ENCODE data around the gene KLK3.
"Not testable (repeated sequence)": the region's sequence is repeated elsewhere in the genome, so short reads cannot be mapped to it uniquely, and the experiment has no call there.

The KLK3 gene

DNA sequence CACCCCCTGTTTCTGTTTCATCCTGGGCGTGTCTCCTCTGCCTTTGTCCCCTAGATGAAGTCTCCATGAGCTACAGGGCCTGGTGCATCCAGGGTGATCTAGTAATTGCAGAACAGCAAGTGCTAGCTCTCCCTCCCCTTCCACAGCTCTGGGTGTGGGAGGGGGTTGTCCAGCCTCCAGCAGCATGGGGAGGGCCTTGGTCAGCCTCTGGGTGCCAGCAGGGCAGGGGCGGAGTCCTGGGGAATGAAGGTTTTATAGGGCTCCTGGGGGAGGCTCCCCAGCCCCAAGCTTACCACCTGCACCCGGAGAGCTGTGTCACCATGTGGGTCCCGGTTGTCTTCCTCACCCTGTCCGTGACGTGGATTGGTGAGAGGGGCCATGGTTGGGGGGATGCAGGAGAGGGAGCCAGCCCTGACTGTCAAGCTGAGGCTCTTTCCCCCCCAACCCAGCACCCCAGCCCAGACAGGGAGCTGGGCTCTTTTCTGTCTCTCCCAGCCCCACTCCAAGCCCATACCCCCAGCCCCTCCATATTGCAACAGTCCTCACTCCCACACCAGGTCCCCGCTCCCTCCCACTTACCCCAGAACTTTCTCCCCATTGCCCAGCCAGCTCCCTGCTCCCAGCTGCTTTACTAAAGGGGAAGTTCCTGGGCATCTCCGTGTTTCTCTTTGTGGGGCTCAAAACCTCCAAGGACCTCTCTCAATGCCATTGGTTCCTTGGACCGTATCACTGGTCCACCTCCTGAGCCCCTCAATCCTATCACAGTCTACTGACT, at the start of gene KLK3:
Gene KLK3 (plus strand): TSS at position 280 of the 775 bp plus-strand sequence. CDS start 41 bp downstream, at position 321.
- Mint-ChIP-seq H3K27ac (ENCODE audit: low read depth) (no peak within 1 kb of the TSS), H3K4me1 (no peaks in the 10 kb centered on the region), H3K36me3 (ENCODE audit: insufficient read depth) (no peaks in the 10 kb centered on the region), H3K4me3 (no peak within 1 kb of the TSS), H3K9me3 (no peaks in the 10 kb centered on the region), H3K27me3 (peaks cover 90% of the 10 kb centered on the region)
- no peak for ATAC-seq (replicated peaks; ENCODE audit: extremely low read depth, poor library complexity, severe bottlenecking)
- DNase-seq (ENCODE audit: low spot score in 2 of 2): no peak

DNA sequence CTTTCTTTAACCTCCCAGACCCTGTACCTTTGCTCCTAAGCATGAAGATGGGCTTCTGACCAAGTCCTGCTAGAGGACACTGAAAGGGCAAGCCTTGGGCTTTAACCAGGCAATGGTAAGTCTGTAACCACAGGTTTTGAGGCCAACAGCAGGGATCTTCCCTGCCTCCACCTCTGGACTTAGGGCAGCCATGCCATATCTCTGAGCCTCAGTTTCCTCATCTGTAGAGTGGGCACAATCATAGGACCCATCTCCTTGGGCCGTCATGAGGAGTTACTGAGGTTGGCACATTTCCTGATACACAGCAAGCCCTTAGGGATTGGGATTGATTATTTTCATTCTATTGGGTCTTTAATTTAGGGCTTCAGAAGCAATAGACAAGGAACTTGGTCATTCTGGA, 45.9 kb upstream of the KLK3 start:
- ATAC-seq (replicated peaks; ENCODE audit: extremely low read depth, poor library complexity, severe bottlenecking): no peak
- Mint-ChIP-seq H3K4me1 (peaks cover 18% of the 10 kb centered on the region), H3K4me3 (no peak overlapping the region)

DNA sequence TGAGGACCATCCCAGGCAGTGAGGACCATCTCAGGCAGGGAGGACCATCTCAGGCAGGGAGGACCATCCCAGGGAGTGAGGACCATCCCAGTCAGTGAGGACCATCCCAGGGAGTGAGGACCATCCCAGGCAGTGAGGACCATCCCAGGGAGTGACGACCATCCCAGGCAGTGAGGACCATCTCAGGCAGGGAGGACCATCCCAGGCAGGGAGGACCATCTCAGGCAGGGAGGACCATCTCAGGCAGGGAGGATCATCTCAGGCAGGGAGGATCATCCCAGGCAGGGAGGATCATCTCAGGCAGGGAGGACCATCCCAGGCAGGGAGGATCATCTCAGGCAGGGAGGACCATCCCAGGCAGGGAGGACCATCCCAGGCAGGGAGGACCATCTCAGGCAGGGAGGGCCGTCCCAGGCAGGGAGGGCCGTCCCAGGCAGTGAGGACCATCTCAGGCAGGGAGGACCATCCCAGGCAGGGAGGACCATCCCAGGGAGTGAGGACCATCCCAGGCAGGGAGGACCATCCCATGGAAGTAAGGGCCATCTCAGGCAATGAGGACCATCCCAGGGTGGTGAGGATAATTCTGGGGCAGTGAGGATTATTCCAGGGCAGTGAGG, 43.0 kb upstream of the KLK3 start:
- peaks cover 35% of the 10 kb centered on the region for H3K27me3 Mint-ChIP-seq
- H3K4me1 Mint-ChIP-seq; H3K4me3 Mint-ChIP-seq; ATAC-seq (replicated peaks; ENCODE audit: extremely low read depth, poor library complexity, severe bottlenecking); H3K36me3 Mint-ChIP-seq (ENCODE audit: insufficient read depth); H3K27ac Mint-ChIP-seq (ENCODE audit: low read depth); DNase-seq (ENCODE audit: low spot score in 2 of 2); H3K9me3 Mint-ChIP-seq: not testable (repeated sequence)

More for the DNA sequence above, 45.9 kb upstream of the KLK3 start:
- Mint-ChIP-seq H3K27ac (ENCODE audit: low read depth) (no peak overlapping the region), H3K27me3 (peaks cover 9% of the 10 kb centered on the region), H3K36me3 (ENCODE audit: insufficient read depth) (peaks cover 11% of the 10 kb centered on the region), H3K9me3 (no peaks in the 10 kb centered on the region)
- no peak for DNase-seq (ENCODE audit: low spot score in 2 of 2)

DNA sequence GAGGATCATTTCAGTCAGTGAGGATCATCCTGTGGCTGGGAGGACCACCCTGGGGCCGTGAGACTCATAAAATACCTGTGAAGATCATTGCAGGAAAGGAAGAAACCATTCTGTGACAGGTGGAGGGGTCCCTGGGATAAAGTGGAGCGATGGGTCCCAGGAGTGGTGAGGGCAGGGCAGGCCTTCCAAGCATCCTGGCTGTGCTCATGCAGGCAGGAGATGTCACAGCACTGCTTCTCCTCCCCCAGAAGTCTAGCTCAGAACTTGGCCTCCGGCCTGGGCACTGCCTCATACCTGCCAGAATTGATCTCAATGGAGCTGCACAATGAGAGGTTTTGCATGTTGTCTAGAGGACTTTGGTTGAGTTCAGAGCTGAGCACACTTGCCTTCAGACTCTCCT, 42.2 kb upstream of the KLK3 start:
- no peak for ATAC-seq (replicated peaks; ENCODE audit: extremely low read depth, poor library complexity, severe bottlenecking)
- peaks cover 43% of the 10 kb centered on the region for H3K27me3 Mint-ChIP-seq
- H3K27ac Mint-ChIP-seq (ENCODE audit: low read depth): no peak overlapping the region

DNA sequence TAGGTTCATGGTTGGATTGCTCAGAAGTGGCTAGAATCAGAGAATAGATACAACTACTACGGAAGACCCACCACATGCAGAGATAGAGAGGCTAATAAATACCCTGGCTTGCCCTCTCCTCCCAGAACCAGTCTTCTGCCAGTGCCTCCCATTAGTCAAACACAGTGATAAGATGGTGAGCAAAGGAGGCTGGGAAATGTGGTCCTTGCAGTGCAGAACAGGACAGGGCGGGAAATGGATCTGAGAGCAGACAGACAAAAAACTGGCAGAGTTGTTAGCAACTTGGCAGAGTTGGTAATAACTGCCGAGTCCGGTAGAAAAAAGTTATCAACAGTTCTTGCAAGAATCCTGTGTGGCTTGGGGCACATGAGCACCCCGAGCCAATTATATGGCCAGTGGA, 39.8 kb upstream of the KLK3 start:
- ATAC-seq (replicated peaks; ENCODE audit: extremely low read depth, poor library complexity, severe bottlenecking): no peak
- Mint-ChIP-seq H3K9me3 (no peaks in the 10 kb centered on the region), H3K4me1 (peaks cover 12% of the 10 kb centered on the region), H3K4me3 (no peak overlapping the region), H3K27me3 (peaks cover 67% of the 10 kb centered on the region), H3K27ac (ENCODE audit: low read depth) (no peak overlapping the region), H3K36me3 (ENCODE audit: insufficient read depth) (peaks cover 3% of the 10 kb centered on the region)
- DNase-seq (ENCODE audit: low spot score in 2 of 2): no peak

More for the DNA sequence above, 42.2 kb upstream of the KLK3 start:
- H3K4me3 Mint-ChIP-seq: no peak overlapping the region
- peaks cover 2% of the 10 kb centered on the region for H3K4me1 Mint-ChIP-seq
- DNase-seq (ENCODE audit: low spot score in 2 of 2): no peak
- H3K9me3 Mint-ChIP-seq: no peaks in the 10 kb centered on the region
- peaks cover 3% of the 10 kb centered on the region for H3K36me3 Mint-ChIP-seq (ENCODE audit: insufficient read depth)

DNA sequence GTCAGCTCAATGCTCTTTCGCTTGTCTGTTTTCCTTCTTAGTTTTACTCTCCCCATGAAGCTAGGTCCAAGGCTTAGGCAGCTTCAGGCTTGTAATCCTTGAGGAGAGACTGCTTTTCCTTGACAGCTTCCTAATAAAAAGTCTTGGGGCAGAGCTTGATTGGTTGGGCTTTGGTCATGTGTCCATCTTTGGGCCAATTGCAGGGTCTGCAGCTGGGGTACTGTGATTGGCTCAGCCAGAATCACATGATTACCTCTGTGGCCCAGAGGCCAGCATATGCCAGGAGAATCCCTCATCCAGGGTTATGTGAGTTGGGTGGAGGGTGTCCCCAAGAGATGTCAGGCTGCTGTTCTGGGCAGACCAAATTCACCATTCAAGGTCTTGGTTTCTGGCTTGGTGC, 39.3 kb upstream of the KLK3 start:
- ATAC-seq (replicated peaks; ENCODE audit: extremely low read depth, poor library complexity, severe bottlenecking): no peak

DNA sequence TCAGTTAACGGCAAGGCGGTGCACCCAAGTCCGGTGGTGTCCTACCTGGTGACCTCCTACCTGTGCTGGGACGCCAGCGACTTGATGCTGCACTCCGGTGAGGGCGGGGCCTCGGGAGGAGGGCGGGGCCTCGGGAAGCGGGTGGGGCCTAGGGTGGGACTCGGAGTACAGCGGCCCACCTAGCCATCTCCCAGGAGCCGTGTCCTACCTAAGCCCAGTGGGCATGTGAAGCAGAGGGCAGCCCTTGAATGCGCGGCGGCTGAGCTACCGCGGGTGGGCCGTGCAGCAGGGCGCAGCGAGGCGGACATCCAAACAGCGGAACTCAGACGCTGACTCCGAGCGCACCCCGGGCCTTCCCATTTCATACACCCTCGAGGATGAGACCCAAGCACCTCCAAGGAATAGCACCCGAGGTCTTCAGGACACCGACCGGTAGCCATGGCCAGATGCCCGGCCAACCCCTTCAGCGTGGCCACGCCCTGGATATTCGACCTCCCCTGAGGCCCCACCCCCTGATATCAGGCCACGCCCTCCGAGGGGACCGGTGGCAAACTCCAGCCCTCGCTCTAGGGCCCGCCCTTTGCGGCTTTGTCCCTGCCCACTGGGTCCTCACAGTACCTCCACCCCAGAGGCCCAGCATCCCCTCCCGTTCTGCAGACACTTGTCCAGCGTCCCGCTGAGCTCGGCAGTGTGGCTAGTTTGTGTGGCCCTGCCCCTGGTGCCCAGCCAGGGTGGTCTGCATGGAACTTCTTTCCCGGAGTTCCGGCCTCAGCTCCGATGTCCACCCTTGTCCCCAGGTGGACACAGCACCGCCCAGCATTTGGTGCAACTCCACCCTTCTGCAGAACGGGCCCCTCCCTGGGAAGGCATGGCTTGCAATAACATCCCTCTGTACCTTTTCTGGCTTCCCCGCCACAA, 36.5 kb upstream of the KLK3 start:
- ATAC-seq (replicated peaks; ENCODE audit: extremely low read depth, poor library complexity, severe bottlenecking): no peak
- Mint-ChIP-seq H3K27me3 (peaks cover 91% of the 10 kb centered on the region), H3K9me3 (no peaks in the 10 kb centered on the region), H3K4me1 (peaks cover 18% of the 10 kb centered on the region), H3K27ac (ENCODE audit: low read depth) (no peak overlapping the region), H3K4me3 (peak overlapping the region; percentile 50), H3K36me3 (ENCODE audit: insufficient read depth) (no peaks in the 10 kb centered on the region)
- no peak for DNase-seq (ENCODE audit: low spot score in 2 of 2)

More for the DNA sequence above, 39.3 kb upstream of the KLK3 start:
- H3K4me3 Mint-ChIP-seq: no peak overlapping the region
- peaks cover 72% of the 10 kb centered on the region for H3K27me3 Mint-ChIP-seq
- DNase-seq (ENCODE audit: low spot score in 2 of 2): no peak
- peaks cover 3% of the 10 kb centered on the region for H3K36me3 Mint-ChIP-seq (ENCODE audit: insufficient read depth)
- no peaks in the 10 kb centered on the region for H3K9me3 Mint-ChIP-seq
- peaks cover 15% of the 10 kb centered on the region for H3K4me1 Mint-ChIP-seq
- no peak overlapping the region for H3K27ac Mint-ChIP-seq (ENCODE audit: low read depth)

DNA sequence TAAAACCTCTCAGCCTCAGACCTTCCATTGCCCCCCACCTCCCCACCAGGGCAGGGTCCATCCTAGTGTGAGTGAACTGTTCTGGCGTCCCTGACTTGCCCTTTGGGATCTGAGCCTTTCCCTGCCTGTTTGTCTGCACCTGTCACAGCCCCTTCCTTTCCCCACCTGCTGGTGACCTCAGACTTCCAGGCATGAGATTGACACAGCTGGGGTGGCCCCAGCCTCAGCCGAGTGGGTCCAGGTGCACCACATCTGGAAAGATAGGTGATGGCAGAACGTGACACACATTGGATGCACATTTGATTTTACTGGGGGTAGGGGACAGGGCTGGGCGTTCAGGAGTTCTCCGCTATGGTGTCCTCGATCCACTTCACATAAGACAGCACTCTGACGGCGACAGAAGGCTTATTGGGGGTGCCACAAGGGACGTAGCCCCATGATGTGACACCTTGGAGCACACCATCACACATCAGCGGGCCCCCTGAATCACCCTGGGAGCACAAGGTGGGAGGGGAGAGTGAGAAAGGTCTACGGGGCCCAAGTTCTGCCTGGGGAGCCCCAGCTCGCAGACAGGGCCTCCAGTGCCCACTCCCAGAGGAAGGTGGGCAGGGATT, 35.7 kb upstream of the KLK3 start:
- DNase-seq (ENCODE audit: low spot score in 2 of 2): no peak
- H3K27me3 Mint-ChIP-seq: peaks cover 94% of the 10 kb centered on the region
- H3K4me3 Mint-ChIP-seq: peak overlapping the region; percentile 44
- no peaks in the 10 kb centered on the region for H3K9me3 Mint-ChIP-seq
- peaks cover 18% of the 10 kb centered on the region for H3K4me1 Mint-ChIP-seq
- no peak for ATAC-seq (replicated peaks; ENCODE audit: extremely low read depth, poor library complexity, severe bottlenecking)
- no peak overlapping the region for H3K27ac Mint-ChIP-seq (ENCODE audit: low read depth)
- no peaks in the 10 kb centered on the region for H3K36me3 Mint-ChIP-seq (ENCODE audit: insufficient read depth)

DNA sequence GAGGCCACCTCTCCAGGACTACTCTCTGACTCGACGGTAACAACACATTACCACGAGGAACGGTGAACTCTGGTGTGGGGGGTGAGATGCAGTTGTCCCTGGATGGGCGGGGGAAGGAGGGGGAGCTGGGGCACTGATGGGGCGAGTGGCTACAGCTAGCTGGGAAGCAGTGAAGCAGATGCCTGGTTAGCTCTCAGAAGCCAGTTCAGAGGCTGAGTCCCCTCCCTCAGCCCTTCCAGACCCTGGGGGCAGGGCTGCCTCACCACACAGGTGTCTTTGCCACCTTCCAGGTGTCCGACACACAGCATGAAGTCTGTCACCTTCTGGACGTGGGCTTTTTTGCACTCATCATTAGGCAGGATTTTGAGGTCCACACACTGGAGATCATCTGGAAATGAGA, 35.1 kb upstream of the KLK3 start:
- H3K27ac Mint-ChIP-seq (ENCODE audit: low read depth): no peak overlapping the region
- ATAC-seq (replicated peaks; ENCODE audit: extremely low read depth, poor library complexity, severe bottlenecking) (no peak), DNase-seq (ENCODE audit: low spot score in 2 of 2) (no peak)
- H3K36me3 Mint-ChIP-seq (ENCODE audit: insufficient read depth): no peaks in the 10 kb centered on the region
- H3K9me3 Mint-ChIP-seq: no peaks in the 10 kb centered on the region
- H3K4me1 Mint-ChIP-seq: peaks cover 18% of the 10 kb centered on the region
- H3K4me3 Mint-ChIP-seq: no peak overlapping the region
- H3K27me3 Mint-ChIP-seq: peaks cover 89% of the 10 kb centered on the region

DNA sequence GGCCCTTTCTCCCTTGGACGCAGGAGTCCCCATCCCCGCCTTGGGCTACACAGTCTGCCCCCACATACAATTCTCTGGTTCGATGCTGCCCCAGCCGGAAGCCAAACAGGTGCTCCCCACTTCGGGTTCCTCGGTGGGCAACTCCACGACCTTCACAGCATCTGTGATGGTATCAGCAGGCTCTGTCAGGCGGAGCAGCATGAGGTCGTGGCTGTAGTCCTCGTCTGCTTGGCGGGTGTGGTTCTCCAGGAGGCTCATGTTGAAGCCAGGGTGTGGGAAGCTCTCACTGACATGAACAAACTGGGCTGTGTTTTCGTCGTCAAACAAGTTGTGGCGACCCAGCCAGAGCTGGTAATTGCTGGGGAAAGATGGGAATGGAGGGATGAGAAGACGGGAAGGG, 34.6 kb upstream of the KLK3 start:
- DNase-seq (ENCODE audit: low spot score in 2 of 2): no peak
- H3K36me3 Mint-ChIP-seq (ENCODE audit: insufficient read depth): no peaks in the 10 kb centered on the region
- no peak for ATAC-seq (replicated peaks; ENCODE audit: extremely low read depth, poor library complexity, severe bottlenecking)
- no peak overlapping the region for H3K27ac Mint-ChIP-seq (ENCODE audit: low read depth)
- H3K27me3 Mint-ChIP-seq: peaks cover 84% of the 10 kb centered on the region
- no peak overlapping the region for H3K4me3 Mint-ChIP-seq
- peaks cover 18% of the 10 kb centered on the region for H3K4me1 Mint-ChIP-seq
- no peaks in the 10 kb centered on the region for H3K9me3 Mint-ChIP-seq

DNA sequence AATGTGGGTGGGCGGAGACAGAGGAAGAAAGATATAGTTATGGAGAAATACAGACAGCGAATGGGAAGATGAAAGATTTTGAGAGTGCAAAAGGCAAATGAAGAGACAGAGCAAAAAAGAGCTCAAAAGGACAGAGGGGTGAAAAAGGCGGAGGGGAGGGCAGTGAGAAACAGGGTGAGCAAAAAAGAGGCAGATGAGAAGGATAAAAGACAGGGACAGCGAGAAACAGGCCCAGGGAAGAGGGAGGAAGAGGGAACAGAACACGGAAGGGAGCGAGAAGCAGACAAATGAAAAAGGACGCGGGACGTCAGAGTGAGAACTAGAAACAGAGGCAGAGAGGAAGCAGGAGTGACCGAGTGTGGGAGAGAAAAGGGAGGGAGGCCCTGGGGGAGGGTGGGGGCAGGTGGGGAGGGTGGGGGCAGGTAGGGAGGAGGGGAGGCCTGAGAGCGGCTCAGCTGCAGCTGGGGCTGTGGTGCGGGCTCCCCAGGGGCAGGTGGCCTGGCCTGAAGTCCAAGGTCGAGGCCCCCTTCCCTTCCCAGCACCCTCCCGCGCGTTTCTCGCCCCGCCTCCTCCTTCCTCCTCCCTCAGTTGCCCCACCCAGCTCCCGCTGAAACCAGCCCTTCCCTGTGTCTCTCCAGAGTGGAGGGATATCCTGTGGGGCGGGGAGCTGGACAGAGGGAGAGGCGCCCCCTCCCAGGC, 34.0 kb upstream of the KLK3 start:
- no peak for ATAC-seq (replicated peaks; ENCODE audit: extremely low read depth, poor library complexity, severe bottlenecking)
- Mint-ChIP-seq H3K27me3 (peaks cover 80% of the 10 kb centered on the region), H3K27ac (ENCODE audit: low read depth) (no peak overlapping the region), H3K36me3 (ENCODE audit: insufficient read depth) (no peaks in the 10 kb centered on the region), H3K4me1 (peaks cover 18% of the 10 kb centered on the region), H3K9me3 (no peaks in the 10 kb centered on the region), H3K4me3 (no peak overlapping the region)
- DNase-seq (ENCODE audit: low spot score in 2 of 2): no peak

DNA sequence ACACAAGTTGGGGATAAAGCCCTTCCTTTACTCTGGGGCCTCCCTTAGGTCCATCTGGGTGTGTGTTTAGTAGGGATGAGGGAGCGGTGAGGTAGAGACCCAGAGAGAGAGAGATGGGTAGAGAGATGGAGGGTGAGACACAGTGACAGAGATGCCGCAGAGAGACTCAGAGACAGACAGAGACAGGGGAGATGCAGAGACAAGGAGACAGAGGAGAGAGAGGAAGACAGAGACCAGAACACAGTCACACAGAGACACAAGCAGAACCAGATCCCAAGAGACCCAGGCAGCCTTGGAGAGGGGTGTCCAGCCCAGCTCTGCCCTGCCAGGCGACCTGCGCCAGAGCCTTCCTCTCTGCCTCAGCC, 33.5 kb upstream of the KLK3 start:
- Mint-ChIP-seq H3K36me3 (ENCODE audit: insufficient read depth) (no peaks in the 10 kb centered on the region), H3K4me3 (no peak overlapping the region), H3K4me1 (peaks cover 18% of the 10 kb centered on the region), H3K9me3 (no peaks in the 10 kb centered on the region), H3K27ac (ENCODE audit: low read depth) (no peak overlapping the region), H3K27me3 (peaks cover 80% of the 10 kb centered on the region)
- ATAC-seq (replicated peaks; ENCODE audit: extremely low read depth, poor library complexity, severe bottlenecking): no peak
- DNase-seq (ENCODE audit: low spot score in 2 of 2): no peak

All from central memory CD8-positive, alpha-beta T cell (primary cell).